Erythroblast (primary cell): ENCODE data around the gene AMDHD2.

Experiments
- GATA1 ChIP-seq: IDR thresholded peaks from 2 replicates; pipeline ENCODE4 v1.6.1; 2011; ENCODE audit warnings: low read depth, mild to moderate bottlenecking, control low read depth, low read length, moderate library complexity
- POLR2A ChIP-seq: IDR thresholded peaks from 2 replicates; pipeline ENCODE4 v1.6.1; 2011; ENCODE audit warnings: mild to moderate bottlenecking, low read length

GRCh38 chr16:2497695-2498484 lies 22.3 kb upstream of the AMDHD2 start:
- no peak for TF ChIP-seq POLR2A
- TF ChIP-seq GATA1: no peak
